IMR-90 (cell line): ENCODE data around the gene SLBP. TPM values are rescaled to one million over a fixed set of nuclear protein-coding genes. Genes with fewer than 3 reads are reported as not detected.

Source experiments
- ATAC-seq: fragments of 200-7000 bp; cut with Tn5 transposase; 2 replicates; pipeline ENCODE4 v1.9.1; 2020; ENCODE audit warnings: low read depth, mild to moderate bottlenecking, moderate library complexity
- BruUV-seq: library from RNA; stranded (reverse); fragments of 400-500 nt; replicated peaks from 2 replicates; lab custom pipeline; 2021; lab: Mats Ljungman, UMichigan
- CTCF ChIA-PET: fragments of 300-600 bp; formaldehyde crosslinking; extraction: SDS; loops from one replicate; lab custom pipeline; 2021; ENCODE audit warnings: antibody characterized with exemption; lab: Yijun Ruan, JAX
- POLR2A ChIA-PET: fragments of 300-600 bp; sonication (Branson Sonifier 250); formaldehyde crosslinking; loops from one replicate; lab custom pipeline; 2022; ENCODE audit warnings: antibody characterized with exemption; ENCODE audit not compliant: unreplicated experiment; lab: Charles Lee
- DNase-seq: peaks from one replicate; pipeline ENCODE4 v3.0.0; 2013
- H2AFZ ChIP-seq: replicated peaks from 2 replicates; pipeline ENCODE3; 2013; ENCODE audit warnings: low read length, mild to moderate bottlenecking; ENCODE audit not compliant: poor library complexity
- H2AK5ac ChIP-seq: 2 replicates; pipeline ENCODE4 v1.6.1; 2013; ENCODE audit warnings: low read depth, low read length, inconsistent platforms
- H2AK9ac ChIP-seq: replicated peaks from 2 replicates; pipeline ENCODE3; 2013; ENCODE audit warnings: mild to moderate bottlenecking, low read depth, low read length, moderate library complexity; ENCODE audit not compliant: poor library complexity
- H2BK120ac ChIP-seq: 2 replicates; pipeline ENCODE4 v1.6.1; 2013; ENCODE audit warnings: low read depth, low read length, inconsistent platforms
- H2BK15ac ChIP-seq: 3 replicates; pipeline ENCODE4 v1.6.1; 2013; ENCODE audit warnings: low read depth, low read length, inconsistent platforms
- H2BK20ac ChIP-seq: 2 replicates; pipeline ENCODE4 v1.6.1; 2013; ENCODE audit warnings: low read depth, mild to moderate bottlenecking, inconsistent platforms, low read length, moderate library complexity
- H2BK5ac ChIP-seq: 2 replicates; pipeline ENCODE4 v1.6.1; 2013; ENCODE audit warnings: mild to moderate bottlenecking, low read depth, low read length, inconsistent platforms; ENCODE audit not compliant: poor library complexity, severe bottlenecking
- H3K14ac ChIP-seq: replicated peaks from 2 replicates; pipeline ENCODE4 v1.6.1; 2013; ENCODE audit warnings: low read depth, low read length, inconsistent platforms
- H3K18ac ChIP-seq: 2 replicates; pipeline ENCODE4 v1.6.1; 2013; ENCODE audit warnings: low read depth, low read length, control low read depth
- H3K23ac ChIP-seq: 2 replicates; pipeline ENCODE4 v1.6.1; 2013; ENCODE audit warnings: low read depth, low read length, inconsistent platforms
- H3K27ac ChIP-seq: 2 replicates; pipeline ENCODE4 v1.5.1; 2013; ENCODE audit warnings: mild to moderate bottlenecking, control low read depth, low read length; ENCODE audit not compliant: insufficient read depth
- H3K27me3 ChIP-seq: 2 replicates; pipeline ENCODE4 v1.6.1; 2013; ENCODE audit warnings: low read length; ENCODE audit not compliant: control insufficient read depth, insufficient read depth
- H3K36me3 ChIP-seq: 2 replicates; pipeline ENCODE4 v1.6.1; 2013; ENCODE audit warnings: low read length, mixed read lengths; ENCODE audit not compliant: control insufficient read depth, insufficient read depth
- H3K4ac ChIP-seq: 2 replicates; pipeline ENCODE4 v1.6.1; 2013; ENCODE audit warnings: low read depth, low read length, inconsistent platforms
- H3K4me1 ChIP-seq: 2 replicates; pipeline ENCODE4 v1.6.1; 2013; ENCODE audit warnings: low read length, mixed read lengths; ENCODE audit not compliant: control insufficient read depth, insufficient read depth
- H3K4me2 ChIP-seq: 2 replicates; pipeline ENCODE4 v1.6.1; 2013; ENCODE audit warnings: low read depth, mild to moderate bottlenecking, control low read depth, low read length, moderate library complexity
- H3K4me3 ChIP-seq: 2 replicates; pipeline ENCODE4 v1.5.1; 2013; ENCODE audit warnings: low read depth, mild to moderate bottlenecking, control low read depth, low read length, moderate library complexity; ENCODE audit not compliant: insufficient read depth
- H3K56ac ChIP-seq: 2 replicates; pipeline ENCODE4 v1.6.1; 2013; ENCODE audit warnings: low read length, inconsistent platforms; ENCODE audit not compliant: insufficient read depth; ENCODE audit errors: extremely low read depth
- H3K79me1 ChIP-seq, 2 experiments: 2 replicates each; pipeline ENCODE4 v1.6.1; 2013; ENCODE audit warnings: low read length in 2 of 2, inconsistent platforms in 1 of 2, low read depth in 1 of 2
- H3K9ac ChIP-seq: 2 replicates; pipeline ENCODE4 v1.6.1; 2013; ENCODE audit warnings: low read depth, low read length, control low read depth
- H3K9me1 ChIP-seq: 2 replicates; pipeline ENCODE4 v1.6.1; 2013; ENCODE audit warnings: low read length, inconsistent platforms; ENCODE audit not compliant: insufficient read depth
- H3K9me3 ChIP-seq: 2 replicates; pipeline ENCODE4 v1.6.1; 2013; ENCODE audit warnings: low read length; ENCODE audit not compliant: control insufficient read depth, insufficient read depth
- H4K20me1 ChIP-seq: 2 replicates; pipeline ENCODE4 v1.6.1; 2013; ENCODE audit warnings: low read length, inconsistent platforms; ENCODE audit not compliant: insufficient read depth
- H4K5ac ChIP-seq: 2 replicates; pipeline ENCODE4 v1.6.1; 2013; ENCODE audit warnings: mild to moderate bottlenecking, low read depth, low read length, control low read depth
- H4K8ac ChIP-seq, 2 experiments: 2 replicates each; pipeline ENCODE4 v1.6.1; 2013; ENCODE audit warnings: low read depth in 2 of 2, low read length in 2 of 2, control low read depth in 1 of 2, inconsistent platforms in 1 of 2
- H4K91ac ChIP-seq: 2 replicates; pipeline ENCODE4 v1.6.1; 2013; ENCODE audit warnings: low read depth, low read length, inconsistent platforms; ENCODE audit not compliant: insufficient read depth
- BHLHE40 ChIP-seq: fragments of 150-350 bp; IDR thresholded peaks from 2 replicates; pipeline ENCODE4 v1.6.1; 2016; ENCODE audit warnings: mild to moderate bottlenecking, low read depth, low read length
- CEBPB ChIP-seq: IDR thresholded peaks from 2 replicates; pipeline ENCODE4 v1.6.1; 2012; ENCODE audit warnings: low read depth, low read length, improper control_type of control experiment
- CHD1 ChIP-seq: IDR thresholded peaks from 2 replicates; pipeline ENCODE4 v1.6.1; 2012; ENCODE audit warnings: low read depth, low read length, improper control_type of control experiment
- MAFK ChIP-seq: IDR thresholded peaks from 2 replicates; pipeline ENCODE4 v1.6.1; 2012; ENCODE audit warnings: low read depth, low read length, improper control_type of control experiment
- MAZ ChIP-seq: IDR thresholded peaks from 2 replicates; pipeline ENCODE4 v1.6.1; 2012; ENCODE audit warnings: low read depth, mild to moderate bottlenecking, low read length, improper control_type of control experiment, moderate library complexity, borderline replicate concordance
- NFE2L2 ChIP-seq: fragments of 150-350 bp; IDR thresholded peaks from 2 replicates; pipeline ENCODE4 v1.6.1; 2016; ENCODE audit warnings: low read depth, mild to moderate bottlenecking, low read length
- POLR2A ChIP-seq: IDR thresholded peaks from 2 replicates; pipeline ENCODE4 v1.6.1; 2012; ENCODE audit warnings: mild to moderate bottlenecking, low read depth, low read length
- RAD21 ChIP-seq: IDR thresholded peaks from 2 replicates; pipeline ENCODE4 v1.6.1; 2012; ENCODE audit warnings: low read length, improper control_type of control experiment
- RCOR1 ChIP-seq: IDR thresholded peaks from 2 replicates; pipeline ENCODE4 v1.6.1; 2012; ENCODE audit warnings: mild to moderate bottlenecking, low read length, improper control_type of control experiment; ENCODE audit not compliant: insufficient replicate concordance
- USF2 ChIP-seq: fragments of 150-350 bp; IDR thresholded peaks from 2 replicates; pipeline ENCODE4 v1.6.1; 2017; ENCODE audit warnings: mild to moderate bottlenecking, antibody characterized with exemption, low read length, low read depth
- WGBS, 2 experiments: methylation state at CpG; one replicate each; pipeline versions ENCODE4 v1.1.5 to v1.1.7; 2013; ENCODE audit warnings: missing lambda C conversion rate in 2 of 2; ENCODE audit not compliant: insufficient read length in 1 of 2; ENCODE audit errors: extremely low coverage in 2 of 2; 5-methylcytosine and 5-hydroxymethylcytosine counted together
- dilution Hi-C: fragments of 300-500 bp; cut with HindIII; formaldehyde crosslinking; loops from one replicate; pipeline ENCODE4 v1.14.3; 2018; ENCODE audit warnings: low sequenced_read_pairs; ENCODE audit not compliant: unreplicated experiment
- in situ Hi-C: fragments of 300-500 bp; cut with MboI; formaldehyde crosslinking; loops from 3 replicates; pipeline ENCODE4 v1.14.3; 2019; ENCODE audit warnings: low sequenced_read_pairs, inconsistent platforms, mixed read lengths
- intact Hi-C: fragments of 100-400 bp; cut with micrococcal nuclease; formaldehyde crosslinking; loops from 2 replicates; pipeline ENCODE4 v1.10.0; 2022
- polyA plus RNA-seq, 3 experiments: library from polyadenylated mRNA; depleted of rRNA; stranded (reverse); fragments of >200 nt; gene quantifications; 2 replicates each; pipeline ENCODE4 v1.2.3, GENCODE V29; 2012; ENCODE audit warnings: low replicate concordance in 1 of 3
- total RNA-seq: library from RNA; depleted of rRNA; stranded (reverse); fragments of >200 nt; gene quantifications from 2 replicates; pipeline ENCODE4 v1.2.3, GENCODE V29; 2012

SLBP gene
- total and polyA plus RNA-seq, 2 of the 4 experiments (the other 2 are of a cell fraction) = 64.9 to 66.1 TPM

- 80% methylated on average over 1 of the region's 12 CpGs; no CpG with 5 or more reads in 1 of the 2 experiments for WGBS, 2 experiments
- intact Hi-C loops = no loop called here
- H3K27me3 ChIP-seq = no peaks in the 10 kb centered on the region; the same call in 1 of the 2 replicates
- no peak overlapping the region for H3K27ac ChIP-seq
- H3K9me3 ChIP-seq = peaks cover 2% of the 10 kb centered on the region
- ChIA-PET CTCF (interaction anchor here (1.3 kb wide), 1 partner anchor 67 kb away, joined by 4 read pairs; no protein-coding TSS in a partner anchor), POLR2A (no interaction called here)
- no peak overlapping the region for H3K4ac ChIP-seq
- no peak overlapping the region for H4K5ac ChIP-seq
- no peak overlapping the region for H2BK120ac ChIP-seq
- H3K79me1 ChIP-seq = no peaks in the 10 kb centered on the region; a peak in 1 of 4 replicates
- no peak overlapping the region for H2AFZ ChIP-seq
- no peak overlapping the region for H2BK15ac ChIP-seq
- H3K56ac ChIP-seq = no peak overlapping the region
- no peak overlapping the region for H3K4me2 ChIP-seq
- H4K20me1 ChIP-seq = peaks cover 4% of the 10 kb centered on the region; the same call in 1 of the 2 replicates
- dilution Hi-C loops = no loop called here
- no peaks in the 10 kb centered on the region for H3K4me1 ChIP-seq
- no peak overlapping the region for H4K91ac ChIP-seq
- no TSS peak for BruUV-seq
- no peak overlapping the region for H2AK5ac ChIP-seq
- no peak overlapping the region for H3K18ac ChIP-seq
- H3K9ac ChIP-seq = no peak overlapping the region
- H3K36me3 ChIP-seq = peaks cover 25% of the 10 kb centered on the region
- H2BK20ac ChIP-seq = no peak overlapping the region
- DNase-seq (no peak), ATAC-seq (no peak)
- TF ChIP-seq MAFK (no peak), USF2 (no peak), MAZ (no peak), CEBPB (no peak), RAD21 (no peak), BHLHE40 (no peak), NFE2L2 (no peak), CHD1 (no peak), POLR2A (no peak), RCOR1 (no peak)
- H2AK9ac ChIP-seq = no peak overlapping the region
- H2BK5ac ChIP-seq = no peak overlapping the region
- H3K4me3 ChIP-seq = no peak overlapping the region
- in situ Hi-C loops = loop anchor here (5.0 kb wide), 2 partner anchors 69 to 159 kb away; no protein-coding TSS in a partner anchor
- H3K9me1 ChIP-seq = no peaks in the 10 kb centered on the region
- H4K8ac ChIP-seq = no peak overlapping the region
- no peak overlapping the region for H3K14ac ChIP-seq
- no peak overlapping the region for H3K23ac ChIP-seq
Measured at GRCh38 chr4:1743551-1743950, 31.4 kb upstream of the SLBP start.
